ENCODE results near the gene RCC1.

DNA sequence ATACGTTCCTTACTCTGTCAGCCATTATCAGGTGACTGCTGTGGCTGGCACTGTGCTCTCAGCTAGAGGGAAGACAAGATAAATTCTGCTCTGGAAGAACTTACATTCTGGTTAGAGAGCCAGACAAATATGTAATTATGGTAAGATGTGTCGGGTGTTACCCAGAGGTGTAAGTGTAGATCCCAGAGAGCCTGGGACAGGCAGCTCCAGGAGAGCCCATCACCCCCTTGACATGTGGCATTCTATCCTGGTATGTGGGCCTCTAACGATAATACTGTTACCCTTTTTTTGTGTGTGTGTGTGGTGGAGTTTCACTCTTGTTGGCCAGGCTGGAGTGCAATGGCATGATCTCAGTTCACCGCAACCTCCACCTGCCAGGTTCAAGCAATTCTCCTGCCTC lies 66.1 kb downstream of the RCC1 start:
- TF ChIP-seq, protein P1, sequence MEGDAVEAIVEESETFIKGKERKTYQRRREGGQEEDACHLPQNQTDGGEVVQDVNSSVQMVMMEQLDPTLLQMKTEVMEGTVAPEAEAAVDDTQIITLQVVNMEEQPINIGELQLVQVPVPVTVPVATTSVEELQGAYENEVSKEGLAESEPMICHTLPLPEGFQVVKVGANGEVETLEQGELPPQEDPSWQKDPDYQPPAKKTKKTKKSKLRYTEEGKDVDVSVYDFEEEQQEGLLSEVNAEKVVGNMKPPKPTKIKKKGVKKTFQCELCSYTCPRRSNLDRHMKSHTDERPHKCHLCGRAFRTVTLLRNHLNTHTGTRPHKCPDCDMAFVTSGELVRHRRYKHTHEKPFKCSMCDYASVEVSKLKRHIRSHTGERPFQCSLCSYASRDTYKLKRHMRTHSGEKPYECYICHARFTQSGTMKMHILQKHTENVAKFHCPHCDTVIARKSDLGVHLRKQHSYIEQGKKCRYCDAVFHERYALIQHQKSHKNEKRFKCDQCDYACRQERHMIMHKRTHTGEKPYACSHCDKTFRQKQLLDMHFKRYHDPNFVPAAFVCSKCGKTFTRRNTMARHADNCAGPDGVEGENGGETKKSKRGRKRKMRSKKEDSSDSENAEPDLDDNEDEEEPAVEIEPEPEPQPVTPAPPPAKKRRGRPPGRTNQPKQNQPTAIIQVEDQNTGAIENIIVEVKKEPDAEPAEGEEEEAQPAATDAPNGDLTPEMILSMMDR (IDR thresholded peaks at IDR 0.05) = no peak
- no peak for TF ChIP-seq POLR2A (IDR thresholded peaks at IDR 0.05)
